ENCODE measurements around the gene SMIM24.
"Not testable (repeated sequence)": the region's sequence is repeated elsewhere in the genome, so short reads cannot be mapped to it uniquely, and the experiment has no call there.

DNA sequence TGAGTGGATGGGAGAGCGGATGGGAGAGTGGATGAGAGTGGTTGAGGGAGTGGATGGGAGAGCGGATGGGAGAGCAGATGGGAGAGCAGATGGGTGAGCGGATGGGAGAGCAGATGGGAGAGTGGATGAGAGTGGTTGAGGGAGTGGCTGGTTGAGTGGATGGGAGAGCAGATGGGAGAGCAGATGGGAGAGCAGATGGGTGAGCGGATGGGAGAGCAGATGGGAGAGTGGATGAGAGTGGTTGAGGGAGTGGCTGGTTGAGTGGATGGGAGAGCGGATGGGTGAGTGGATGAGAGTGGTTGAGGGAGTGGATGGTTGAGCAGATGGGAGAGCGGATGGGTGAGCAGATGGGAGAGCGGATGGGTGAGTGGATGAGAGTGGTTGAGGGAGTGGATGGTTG lies 49.0 kb upstream of the SMIM24 start:
- TF ChIP-seq, protein P1, sequence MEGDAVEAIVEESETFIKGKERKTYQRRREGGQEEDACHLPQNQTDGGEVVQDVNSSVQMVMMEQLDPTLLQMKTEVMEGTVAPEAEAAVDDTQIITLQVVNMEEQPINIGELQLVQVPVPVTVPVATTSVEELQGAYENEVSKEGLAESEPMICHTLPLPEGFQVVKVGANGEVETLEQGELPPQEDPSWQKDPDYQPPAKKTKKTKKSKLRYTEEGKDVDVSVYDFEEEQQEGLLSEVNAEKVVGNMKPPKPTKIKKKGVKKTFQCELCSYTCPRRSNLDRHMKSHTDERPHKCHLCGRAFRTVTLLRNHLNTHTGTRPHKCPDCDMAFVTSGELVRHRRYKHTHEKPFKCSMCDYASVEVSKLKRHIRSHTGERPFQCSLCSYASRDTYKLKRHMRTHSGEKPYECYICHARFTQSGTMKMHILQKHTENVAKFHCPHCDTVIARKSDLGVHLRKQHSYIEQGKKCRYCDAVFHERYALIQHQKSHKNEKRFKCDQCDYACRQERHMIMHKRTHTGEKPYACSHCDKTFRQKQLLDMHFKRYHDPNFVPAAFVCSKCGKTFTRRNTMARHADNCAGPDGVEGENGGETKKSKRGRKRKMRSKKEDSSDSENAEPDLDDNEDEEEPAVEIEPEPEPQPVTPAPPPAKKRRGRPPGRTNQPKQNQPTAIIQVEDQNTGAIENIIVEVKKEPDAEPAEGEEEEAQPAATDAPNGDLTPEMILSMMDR (conservative IDR thresholded peaks at IDR 0.05; ENCODE audit: low read depth, low read length): not testable (repeated sequence)
- TF ChIP-seq EZH2 (IDR thresholded peaks at IDR 0.05; ENCODE audit: low read length, unreplicated experiment): not testable (repeated sequence)

All from PC-3 (cell line).